ENCODE results near the gene BMAL1.

BMAL1 gene

GRCh38 chr11:13343931-13344717 is 66.5 kb downstream of the BMAL1 start:
- peak in 4 of 5 experiments; percentile 41 to 74 (median 55) for DNase-seq

GRCh38 chr11:13344818-13345217 is 67.2 kb downstream of the BMAL1 start:
- no peak for DNase-seq

GRCh38 chr11:13346470-13346869 is 68.9 kb downstream of the BMAL1 start:
- no peak for DNase-seq

GRCh38 chr11:13347901-13348300 is 70.3 kb downstream of the BMAL1 start:
- no peak for DNase-seq

GRCh38 chr11:13348305-13348704 is 70.7 kb downstream of the BMAL1 start:
- no peak for DNase-seq

- DNase-seq = no peak
Measured at GRCh38 chr11:13349046-13349445, 71.5 kb downstream of the BMAL1 start.

GRCh38 chr11:13349581-13349980 is 72.0 kb downstream of the BMAL1 start:
- no peak for DNase-seq

- DNase-seq = no peak
Measured at GRCh38 chr11:13352711-13353110, 75.1 kb downstream of the BMAL1 start.

- peak in 1 of 5 experiments; percentile 15 for DNase-seq
Measured at GRCh38 chr11:13354335-13354734, 76.7 kb downstream of the BMAL1 start.

- DNase-seq = no peak
Measured at GRCh38 chr11:13355191-13355590, 77.6 kb downstream of the BMAL1 start.

- DNase-seq = no peak
Measured at GRCh38 chr11:13357232-13357631, 79.6 kb downstream of the BMAL1 start.

- no peak for DNase-seq
Measured at GRCh38 chr11:13358596-13359270, 81.1 kb downstream of the BMAL1 start.

GRCh38 chr11:13362596-13363109 is 85.1 kb downstream of the BMAL1 start:
- DNase-seq = no peak

- DNase-seq = no peak
Measured at GRCh38 chr11:13364388-13364787, 86.8 kb downstream of the BMAL1 start.

- DNase-seq = no peak
Measured at GRCh38 chr11:13366266-13367026, 88.9 kb downstream of the BMAL1 start.

- no peak for DNase-seq
Measured at GRCh38 chr11:13367115-13367514, 89.5 kb downstream of the BMAL1 start.

GRCh38 chr11:13368041-13368446 is 90.5 kb downstream of the BMAL1 start:
- no peak for DNase-seq

GRCh38 chr11:13373216-13373615 is 95.6 kb downstream of the BMAL1 start:
- no peak for DNase-seq

GRCh38 chr11:13375798-13376197 is 98.2 kb downstream of the BMAL1 start:
- no peak for DNase-seq

- no peak for DNase-seq
Measured at GRCh38 chr11:13376402-13376801, 98.8 kb downstream of the BMAL1 start.

- DNase-seq = no peak
Measured at GRCh38 chr11:13376838-13377237, 99.2 kb downstream of the BMAL1 start.

GRCh38 chr11:13378316-13378715 is 100.7 kb downstream of the BMAL1 start:
- DNase-seq = no peak

- DNase-seq = no peak
Measured at GRCh38 chr11:13380731-13381130, 103.1 kb downstream of the BMAL1 start.

Measured in T-helper 2 cell (primary cell).